ENCODE results near the gene THEM5. TPM values are rescaled to one million over a fixed set of nuclear protein-coding genes. Genes with fewer than 3 reads are reported as not detected.
"Not testable (repeated sequence)": the region's sequence is repeated elsewhere in the genome, so short reads cannot be mapped to it uniquely, and the experiment has no call there.

Gene THEM5
- total RNA-seq, 4 donors from 2014 or later = not detected

- peaks cover 0 to 4% (median 0%) of the 10 kb centered on the region in 3 donors for H3K36me3 ChIP-seq
- H3K9me3 ChIP-seq = no peaks in the 10 kb centered on the region
- no peaks in the 10 kb centered on the region for H3K4me1 ChIP-seq
- H3K4me3 ChIP-seq = no peak overlapping the region
- no peak for DNase-seq
- no peak for TF ChIP-seq CTCF (IDR thresholded peaks at IDR 0.05)
- no peak for TF ChIP-seq POLR2A (IDR thresholded peaks at IDR 0.05)
- no peaks in the 10 kb centered on the region for H3K27me3 ChIP-seq
- H3K27ac ChIP-seq = no peak overlapping the region
Observed at GRCh38 chr1:151882466-151882865, 29.0 kb upstream of the THEM5 start.

- Histone ChIP-seq H3K27ac (no peak overlapping the region), H3K4me3 (no peak overlapping the region), H3K27me3 (no peaks in the 10 kb centered on the region), H3K4me1 (no peaks in the 10 kb centered on the region), H3K9me3 (no peaks in the 10 kb centered on the region), H3K36me3 (peaks cover 0 to under 1% (median 0%) of the 10 kb centered on the region in 3 donors)
- TF ChIP-seq CTCF (IDR thresholded peaks at IDR 0.05) (peak in 2 of 6 experiments; percentile 12 to 32), POLR2A (IDR thresholded peaks at IDR 0.05) (no peak)
- DNase-seq = no peak
Observed at GRCh38 chr1:151881479-151881878, 28.0 kb upstream of the THEM5 start.

GRCh38 chr1:151875419-151876097, 22.0 kb upstream of the THEM5 start:
- Histone ChIP-seq H3K9me3 (no peaks in the 10 kb centered on the region), H3K4me1 (no peaks in the 10 kb centered on the region), H3K27ac (no peak overlapping the region), H3K27me3 (no peaks in the 10 kb centered on the region), H3K4me3 (no peak overlapping the region), H3K36me3 (peaks cover 0 to 18% (median 0%) of the 10 kb centered on the region in 3 donors)
- DNase-seq = no peak
- TF ChIP-seq POLR2A (IDR thresholded peaks at IDR 0.05) (no peak), CTCF (IDR thresholded peaks at IDR 0.05) (no peak)

- not testable (repeated sequence) for H3K27me3 ChIP-seq, H3K27ac ChIP-seq, H3K4me1 ChIP-seq, H3K9me3 ChIP-seq, H3K4me3 ChIP-seq, DNase-seq
- H3K36me3 ChIP-seq = peaks cover 0 to 18% (median 0%) of the 10 kb centered on the region in 3 donors
Observed at GRCh38 chr1:151872776-151873175, 19.3 kb upstream of the THEM5 start.

- H3K4me3 ChIP-seq = no peak overlapping the region
- H3K36me3 ChIP-seq = peaks cover 0 to 18% (median 0%) of the 10 kb centered on the region in 3 donors
- H3K27me3 ChIP-seq = no peaks in the 10 kb centered on the region
- DNase-seq = no peak
- no peaks in the 10 kb centered on the region for H3K9me3 ChIP-seq
- TF ChIP-seq POLR2A (IDR thresholded peaks at IDR 0.05) = no peak
- no peak for TF ChIP-seq CTCF (IDR thresholded peaks at IDR 0.05)
- H3K4me1 ChIP-seq = no peaks in the 10 kb centered on the region
- H3K27ac ChIP-seq = no peak overlapping the region
Observed at GRCh38 chr1:151871284-151872030, 17.9 kb upstream of the THEM5 start.

- H3K9me3 ChIP-seq = no peaks in the 10 kb centered on the region
- no peak overlapping the region for H3K27ac ChIP-seq
- TF ChIP-seq POLR2A (IDR thresholded peaks at IDR 0.05) (no peak), CTCF (IDR thresholded peaks at IDR 0.05) (no peak)
- peaks cover 0 to 4% (median 0%) of the 10 kb centered on the region in 3 donors for H3K36me3 ChIP-seq
- no peak for DNase-seq
- no peaks in the 10 kb centered on the region for H3K4me1 ChIP-seq
- H3K27me3 ChIP-seq = no peaks in the 10 kb centered on the region
- no peak overlapping the region for H3K4me3 ChIP-seq
Observed at GRCh38 chr1:151868486-151868885, 15.0 kb upstream of the THEM5 start.

All from Peyer's patch (tissue), 4 donors.